8988T (cell line): Measurements from ENCODE around the gene PARD6B.
"Not testable (repeated sequence)": the region's sequence is repeated elsewhere in the genome, so short reads cannot be mapped to it uniquely, and the experiment has no call there.

Experiments
- DNase-seq: peaks from one replicate; pipeline ENCODE4 v3.0.0; 2011

The PARD6B gene

GRCh38 chr20:50747275-50747674 is 15.9 kb downstream of the PARD6B start:
- no peak for DNase-seq

- no peak for DNase-seq
Measured at GRCh38 chr20:50750145-50750671, 18.8 kb downstream of the PARD6B start.

- no peak for DNase-seq
Measured at GRCh38 chr20:50753152-50753551, 21.8 kb downstream of the PARD6B start.

GRCh38 chr20:50754420-50754819 is 23.0 kb downstream of the PARD6B start:
- no peak for DNase-seq

- DNase-seq, result no peak
Measured at GRCh38 chr20:50756447-50756846, 25.1 kb downstream of the PARD6B start.

- DNase-seq, result no peak
Measured at GRCh38 chr20:50758469-50758868, 27.1 kb downstream of the PARD6B start.

- no peak for DNase-seq
Measured at GRCh38 chr20:50758992-50759391, 27.6 kb downstream of the PARD6B start.

- no peak for DNase-seq
Measured at GRCh38 chr20:50759678-50760077, 28.3 kb downstream of the PARD6B start.

GRCh38 chr20:50762045-50762422 is 30.7 kb downstream of the PARD6B start:
- DNase-seq, result no peak

GRCh38 chr20:50762435-50763220 is 31.2 kb downstream of the PARD6B start:
- DNase-seq, result no peak

- not testable (repeated sequence) for DNase-seq
Measured at GRCh38 chr20:50763550-50764458, 32.4 kb downstream of the PARD6B start.

GRCh38 chr20:50765251-50765650 is 33.9 kb downstream of the PARD6B start:
- not testable (repeated sequence) for DNase-seq

- no peak for DNase-seq
Measured at GRCh38 chr20:50765674-50766073, 34.3 kb downstream of the PARD6B start.

- DNase-seq, result not testable (repeated sequence)
Measured at GRCh38 chr20:50766955-50767809, 35.8 kb downstream of the PARD6B start.

GRCh38 chr20:50768991-50769390 is 37.6 kb downstream of the PARD6B start:
- DNase-seq, result not testable (repeated sequence)

- DNase-seq, result not testable (repeated sequence)
Measured at GRCh38 chr20:50769551-50770085, 38.2 kb downstream of the PARD6B start.

GRCh38 chr20:50771419-50772080 is 40.2 kb downstream of the PARD6B start:
- DNase-seq, result not testable (repeated sequence)

GRCh38 chr20:50772420-50773185 is 41.2 kb downstream of the PARD6B start:
- no peak for DNase-seq

GRCh38 chr20:50774515-50774914 is 43.1 kb downstream of the PARD6B start:
- DNase-seq, result no peak

- DNase-seq, result no peak
Measured at GRCh38 chr20:50776122-50776817, 44.9 kb downstream of the PARD6B start.
